ENCODE results near the gene AIFM1.

GRCh38 chrX:130197464-130197863 is 31.8 kb upstream of the AIFM1 start:
- TF ChIP-seq CTCF (IDR thresholded peaks at IDR 0.05) (no peak), POLR2A (IDR thresholded peaks at IDR 0.05) (no peak)

Data from uterus (tissue), 2 donors.